GM04504 (cell line): ENCODE measurements around the gene METTL16.
"Not testable (repeated sequence)": the region's sequence is repeated elsewhere in the genome, so short reads cannot be mapped to it uniquely, and the experiment has no call there.

ENCODE experiments used
- DNase-seq: peaks from one replicate; pipeline ENCODE4 v3.0.0-alpha.2; 2012; ENCODE audit warnings: low read depth

METTL16 gene

DNA sequence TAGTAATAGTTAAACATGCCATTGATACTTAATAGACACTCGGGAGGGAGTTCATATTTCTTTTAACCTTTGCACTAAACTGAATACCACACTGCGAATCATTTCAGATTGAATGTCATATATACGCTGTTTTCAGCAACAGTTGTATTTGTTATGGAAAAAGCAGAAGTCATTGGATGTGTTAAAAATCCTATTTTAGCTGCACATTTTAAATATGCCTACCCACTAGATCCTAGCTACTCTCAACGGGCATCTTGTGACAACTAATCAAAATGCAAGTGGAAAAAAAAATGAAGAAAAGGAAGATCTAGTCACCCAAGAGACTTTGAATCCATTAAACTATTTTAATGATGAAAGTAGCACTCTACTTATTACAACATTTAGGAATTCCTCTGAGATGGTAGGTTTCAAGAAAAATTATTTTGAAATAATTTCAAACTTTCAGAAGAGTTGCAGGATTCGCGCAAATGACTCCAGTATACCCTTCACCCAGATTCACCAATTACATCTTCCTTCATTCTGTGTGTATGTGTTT is 59.4 kb downstream of the METTL16 start:
- DNase-seq, result no peak

GRCh38 chr17:2450016-2450650 is 61.6 kb downstream of the METTL16 start:
- DNase-seq, result no peak

DNA sequence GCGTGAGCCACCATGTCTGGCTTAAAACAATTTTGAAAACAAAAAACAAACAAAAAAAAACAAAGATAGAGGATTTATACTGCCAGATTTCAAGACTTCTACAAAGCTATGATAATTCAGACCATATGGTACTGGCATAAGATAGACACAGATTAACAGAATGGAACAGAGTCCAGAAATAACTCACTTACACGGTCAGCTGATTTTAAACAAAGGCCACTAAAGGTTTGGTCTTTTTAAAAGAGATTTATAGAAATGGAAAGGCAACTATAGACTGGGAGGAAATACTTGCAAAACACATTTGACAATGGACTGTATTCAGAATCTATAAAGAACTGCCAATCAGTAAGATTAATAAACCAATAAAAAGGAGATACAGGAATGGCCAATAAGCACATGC is 62.2 kb downstream of the METTL16 start:
- DNase-seq, result peak; percentile 2

- not testable (repeated sequence) for DNase-seq
Observed at GRCh38 chr17:2447479-2447878, 64.2 kb downstream of the METTL16 start.

- no peak for DNase-seq
Observed at GRCh38 chr17:2445638-2446037, 66.0 kb downstream of the METTL16 start.

- no peak for DNase-seq
Observed at GRCh38 chr17:2444382-2444781, 67.3 kb downstream of the METTL16 start.

DNA sequence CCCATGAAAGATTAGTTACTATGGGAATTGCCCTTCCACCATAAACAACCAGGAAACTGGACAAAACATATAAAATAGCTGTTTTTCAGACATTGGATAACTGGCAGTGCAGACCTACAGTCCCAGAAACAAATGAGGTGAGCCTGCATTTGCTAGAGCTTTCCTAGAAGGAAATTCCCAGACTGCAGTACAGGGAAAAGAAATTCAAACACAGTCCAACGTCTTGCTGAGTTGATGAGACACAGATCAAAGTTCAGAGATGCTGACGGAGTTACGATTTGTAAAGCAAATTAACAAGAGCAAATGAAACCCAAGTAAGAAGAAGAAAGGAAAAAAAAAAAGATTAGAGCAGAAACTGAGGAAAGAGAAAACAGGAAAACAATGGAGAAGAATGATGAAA is 69.5 kb downstream of the METTL16 start:
- no peak for DNase-seq

DNA sequence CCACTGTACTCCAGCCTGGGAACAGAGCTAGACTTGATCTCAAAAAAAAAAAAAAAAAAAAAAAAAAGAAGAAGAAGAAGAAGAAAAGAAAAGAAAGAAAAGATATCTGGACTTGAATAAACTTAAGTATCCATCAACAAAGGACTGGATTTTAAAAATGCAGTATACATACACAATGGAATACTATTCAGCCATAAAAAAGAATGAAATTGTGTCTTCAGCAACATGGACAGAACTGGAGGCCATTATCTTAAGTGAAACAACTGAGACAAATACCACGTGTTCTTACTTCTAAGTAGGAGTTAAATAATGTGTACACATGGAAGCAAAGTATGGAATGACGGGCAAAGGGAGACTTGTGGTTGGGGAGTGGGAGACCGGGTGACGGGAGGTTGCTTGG is 70.8 kb downstream of the METTL16 start:
- no peak for DNase-seq

DNA sequence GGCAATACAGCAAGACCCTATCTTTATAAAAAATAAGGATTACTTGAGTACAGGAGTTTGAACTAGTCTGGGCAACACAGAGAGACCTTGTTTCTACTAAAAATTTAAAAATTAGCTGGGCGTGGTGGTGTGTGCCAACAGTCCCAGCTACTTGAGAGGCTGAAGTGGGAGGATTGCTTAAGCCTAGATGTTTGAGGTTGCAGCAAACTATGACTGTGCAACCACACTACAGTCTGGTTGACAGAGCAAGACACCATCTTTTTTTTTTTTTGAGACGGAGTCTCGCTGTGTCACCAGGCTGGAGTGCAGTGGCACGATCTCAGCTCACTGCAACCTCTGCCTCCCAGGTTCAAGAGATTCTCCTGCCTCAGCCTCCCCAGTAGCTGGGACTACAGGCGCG is 71.7 kb downstream of the METTL16 start:
- not testable (repeated sequence) for DNase-seq

DNA sequence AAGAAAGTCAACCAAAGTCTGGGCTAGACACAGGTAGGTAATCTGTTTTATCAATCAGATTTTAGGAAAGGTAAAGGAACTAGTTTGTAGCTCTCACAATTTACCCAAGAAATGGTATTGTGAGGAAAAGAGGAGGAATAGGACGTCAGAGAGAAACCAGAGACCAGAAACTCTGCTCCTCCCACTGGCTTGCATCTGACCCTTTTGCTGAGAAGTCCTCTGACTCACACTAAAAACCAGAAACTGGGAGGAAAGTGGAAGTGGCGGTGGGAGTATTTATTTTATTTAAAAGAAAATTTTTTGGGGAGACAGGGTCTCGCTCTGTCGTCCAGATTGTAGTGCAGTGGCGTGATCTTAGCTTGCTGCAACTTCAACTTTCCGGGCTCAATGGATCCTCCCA is 72.9 kb downstream of the METTL16 start:
- no peak for DNase-seq

- DNase-seq, result no peak
Observed at GRCh38 chr17:2436316-2436905, 75.3 kb downstream of the METTL16 start.

GRCh38 chr17:2435862-2436261 is 75.8 kb downstream of the METTL16 start:
- DNase-seq, result no peak

DNA sequence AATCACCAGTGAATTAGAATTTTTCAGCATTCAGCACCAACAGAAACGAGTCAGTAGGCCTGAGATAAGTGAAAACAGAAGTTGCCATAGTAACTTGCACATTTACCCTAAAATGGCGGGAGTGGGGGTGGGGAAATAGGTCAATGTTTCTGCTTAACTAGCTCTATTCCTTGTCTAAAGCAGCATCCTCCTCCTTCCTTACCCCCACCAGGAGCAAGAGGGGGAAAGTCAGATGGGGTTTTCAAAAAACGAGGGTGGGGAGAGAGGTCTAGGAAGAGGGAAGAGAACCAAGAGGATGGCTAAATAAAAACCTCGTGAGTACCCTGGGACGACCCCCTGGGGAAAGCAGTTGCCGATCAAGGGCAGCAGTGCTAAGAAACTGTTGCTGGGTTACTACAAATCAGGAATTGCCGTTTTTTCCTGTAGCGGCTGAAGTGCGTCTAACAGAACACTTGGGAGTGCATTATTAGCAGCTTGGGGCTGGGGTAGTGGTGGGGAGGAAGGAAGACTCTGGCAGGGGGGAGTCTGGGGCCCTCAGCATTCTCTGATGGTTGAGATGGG is 76.4 kb downstream of the METTL16 start:
- no peak for DNase-seq

DNA sequence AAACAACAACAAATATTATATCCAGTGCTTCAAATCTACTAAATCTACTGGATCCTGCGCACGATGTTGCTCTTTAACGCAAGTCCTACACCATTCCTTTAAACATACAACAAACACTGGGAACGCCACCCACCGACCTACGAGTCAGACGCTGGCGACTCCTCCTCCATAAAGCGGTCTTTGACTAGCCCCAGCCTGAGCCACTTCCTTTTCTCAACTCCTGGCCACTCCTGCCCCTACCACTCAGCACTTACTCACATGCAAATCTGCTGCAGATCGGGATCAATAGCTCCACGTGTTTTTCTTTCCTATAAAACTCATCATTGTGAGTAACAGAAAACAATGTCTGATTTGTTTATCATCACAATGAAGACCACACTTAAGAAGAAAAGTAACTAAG is 78.0 kb downstream of the METTL16 start:
- no peak for DNase-seq

- no peak for DNase-seq
Observed at GRCh38 chr17:2427910-2428309, 83.8 kb downstream of the METTL16 start.

GRCh38 chr17:2427215-2427614 is 84.5 kb downstream of the METTL16 start:
- no peak for DNase-seq

DNA sequence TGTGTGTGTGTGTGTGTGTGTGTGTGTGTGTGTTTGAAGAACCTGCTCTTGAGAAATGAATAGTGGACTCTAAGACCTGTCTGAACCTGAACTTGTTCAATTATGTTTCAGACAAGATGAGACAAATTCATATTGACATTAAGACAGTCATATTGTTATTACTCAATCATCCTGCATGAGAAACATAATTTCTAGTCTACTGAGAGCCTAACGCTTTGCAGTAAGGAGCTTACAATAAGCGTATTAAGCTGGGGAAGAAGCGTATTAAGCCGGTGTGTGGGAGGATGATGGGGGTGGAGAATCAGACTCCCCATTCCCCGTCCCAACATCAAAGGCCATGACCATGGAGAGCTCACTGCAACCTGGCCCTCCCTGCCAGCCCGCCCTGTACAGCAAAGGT is 88.4 kb downstream of the METTL16 start:
- DNase-seq, result no peak

GRCh38 chr17:2421315-2422147 is 90.2 kb downstream of the METTL16 start:
- no peak for DNase-seq

DNA sequence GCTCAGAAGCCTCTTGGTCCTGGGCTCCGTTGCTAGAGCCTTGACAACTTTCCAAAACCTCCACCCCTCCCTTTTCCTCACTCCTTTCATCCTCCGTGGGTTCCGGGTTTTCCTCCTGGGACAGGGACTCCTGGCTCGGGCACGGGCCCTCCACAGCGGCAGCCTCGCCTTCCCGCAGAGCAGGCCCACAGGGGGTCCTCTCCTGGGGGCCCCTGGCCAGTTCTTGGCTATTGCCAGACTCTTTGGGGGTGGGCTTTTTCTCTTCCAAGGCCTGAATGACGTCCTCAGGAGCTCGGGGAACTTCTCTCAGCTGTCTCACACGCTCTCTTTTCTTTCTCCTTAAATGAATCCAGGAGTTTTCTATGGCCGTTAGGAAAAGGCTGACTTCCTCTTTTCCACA is 91.5 kb downstream of the METTL16 start:
- DNase-seq, result no peak

DNA sequence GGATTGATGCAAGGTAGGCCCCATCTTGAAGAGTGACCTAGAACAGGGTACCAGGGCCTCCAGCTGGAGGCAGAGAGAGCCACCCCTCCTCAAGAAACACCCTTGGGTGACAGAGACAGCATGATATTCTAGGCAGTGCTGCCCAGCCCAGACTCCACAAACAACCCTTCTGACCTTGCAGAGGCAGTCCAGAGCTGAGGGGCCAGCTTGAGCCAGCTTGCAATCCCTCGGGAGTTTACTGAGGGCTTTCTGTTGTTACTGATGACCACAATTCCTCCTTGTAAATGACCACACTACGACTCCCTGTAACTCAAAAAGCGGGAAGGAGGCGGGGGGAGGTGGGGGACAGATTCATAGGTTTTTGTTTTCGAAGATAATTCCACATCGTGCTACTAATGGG is 92.2 kb downstream of the METTL16 start:
- no peak for DNase-seq

DNA sequence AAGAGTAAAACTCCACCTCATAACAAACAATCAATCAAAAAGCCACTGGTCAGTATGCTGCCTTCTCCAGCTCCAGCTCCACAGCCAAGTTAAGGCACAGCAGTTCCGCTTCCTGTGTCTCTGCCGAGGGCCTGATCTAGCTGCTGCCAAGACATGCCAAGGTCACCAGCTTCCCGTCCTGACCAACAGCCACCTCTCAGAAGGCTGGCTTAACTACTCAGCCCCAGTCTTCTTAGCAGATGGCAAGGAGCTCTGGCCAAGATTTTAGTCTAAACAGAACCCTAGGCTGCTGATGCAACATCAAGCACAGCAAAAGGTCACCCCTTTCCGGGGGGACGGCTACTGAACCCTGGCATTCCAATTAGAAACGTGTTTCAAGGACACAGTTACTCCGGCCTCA is 93.1 kb downstream of the METTL16 start:
- no peak for DNase-seq

DNA sequence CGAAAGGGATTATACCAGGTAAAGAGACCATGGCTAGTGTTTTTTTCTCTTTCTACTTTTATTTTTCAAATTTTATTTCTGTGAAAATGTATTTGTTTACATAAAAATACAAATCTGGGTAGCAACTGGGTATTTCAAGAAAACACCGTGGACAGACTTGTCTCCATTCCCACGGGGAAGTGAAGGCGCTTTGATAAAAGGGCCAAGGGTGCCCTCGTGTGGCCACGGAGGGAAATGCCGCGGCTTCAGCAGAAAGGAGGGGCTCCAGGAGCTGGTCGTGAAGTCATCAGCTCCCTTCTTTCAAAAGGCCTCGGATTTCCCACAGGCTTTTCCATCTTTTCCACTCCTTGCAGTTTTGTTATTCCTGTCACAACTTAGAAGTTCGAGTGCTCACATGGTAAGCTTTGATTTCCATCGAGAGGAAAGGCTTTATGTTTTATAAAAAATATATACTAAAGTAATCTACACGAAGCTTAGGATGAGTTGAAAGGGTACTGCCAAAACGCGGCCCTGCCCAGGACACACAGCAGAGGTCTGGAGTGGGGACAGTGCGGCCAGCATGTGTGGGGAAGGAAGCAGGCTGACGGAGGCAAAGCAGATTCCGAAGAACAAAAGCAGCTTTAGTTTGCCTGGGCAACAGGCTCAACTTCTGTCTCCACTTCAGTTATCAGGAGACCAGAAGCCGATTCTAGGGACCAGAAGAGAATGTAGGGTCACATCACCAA is 95.5 kb downstream of the METTL16 start:
- DNase-seq, result peak; percentile 80
